ENCODE data around the gene GP9. TPM values are rescaled to one million over a fixed set of nuclear protein-coding genes. Genes with fewer than 3 reads are reported as not detected.

GP9 gene
- total RNA-seq, 2 experiments from 2014 or later, result not detected

DNA sequence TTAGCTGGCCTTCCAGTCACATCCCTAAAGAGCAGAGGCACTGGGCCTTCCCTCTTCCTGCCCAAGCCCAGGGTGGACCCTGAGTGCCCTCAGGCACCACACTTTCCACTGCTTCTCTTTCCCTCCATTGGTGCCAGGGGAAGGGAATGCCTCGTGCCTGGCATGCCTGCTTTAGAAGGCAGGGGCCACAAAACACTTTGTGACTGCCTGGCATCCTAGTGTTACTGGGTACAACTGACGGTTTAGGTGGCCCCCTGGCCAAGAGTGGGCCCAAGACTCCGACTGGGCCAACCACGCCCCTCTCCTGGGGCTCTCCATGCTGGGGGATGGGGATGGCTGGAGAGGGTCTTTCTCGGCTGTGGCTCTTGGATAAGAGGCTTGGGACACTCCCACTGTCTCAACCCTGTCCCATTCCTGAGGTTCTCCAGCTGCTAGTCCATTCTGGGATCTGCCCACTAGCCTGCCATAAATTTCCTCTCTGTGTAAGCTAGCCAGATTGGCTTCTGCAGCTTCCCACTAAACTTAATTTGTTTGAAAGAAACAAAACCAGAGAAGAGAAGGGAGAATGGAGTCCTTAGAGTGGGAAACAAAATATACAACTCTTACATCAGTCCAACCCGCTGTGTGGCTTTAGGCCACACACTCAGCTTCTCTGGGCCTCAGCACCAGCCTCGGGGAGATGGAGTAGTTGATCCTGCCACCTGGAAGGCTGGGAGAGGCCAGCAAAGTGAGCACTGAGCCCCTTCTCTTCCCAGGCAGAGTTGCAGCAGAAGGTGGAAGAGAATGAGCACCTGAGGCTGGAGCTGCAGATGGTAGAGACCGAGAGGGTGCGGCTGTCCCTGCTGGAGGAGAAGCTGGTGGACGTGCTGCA is 24.1 kb upstream of the GP9 start:
- H2AFZ ChIP-seq (ENCODE audit: low read length), result no peak overlapping the region
- H3K4me1 ChIP-seq (ENCODE audit: insufficient read depth, low read length, poor library complexity, severe bottlenecking), result no peaks in the 10 kb centered on the region
- H3K27ac ChIP-seq (ENCODE audit: low read depth, low read length, poor library complexity, severe bottlenecking), result no peak overlapping the region
- no peak overlapping the region for H3K4me3 ChIP-seq (ENCODE audit: low read depth, low read length, poor library complexity, severe bottlenecking)
- BruUV-seq (replicated peaks), result no TSS peak
- intact Hi-C loops (cut with micrococcal nuclease; ENCODE audit: unreplicated experiment), result no loop called here
- H3K9me2 ChIP-seq (ENCODE audit: insufficient read depth, low read length), result no peaks in the 10 kb centered on the region
- no peaks in the 10 kb centered on the region for H3K9me3 ChIP-seq (ENCODE audit: low read length)
- no peak for DNase-seq (ENCODE audit: low spot score)
- no peaks in the 10 kb centered on the region for H3K79me2 ChIP-seq (ENCODE audit: insufficient read depth, low read depth, low read length)
- no peak overlapping the region for H3K4me2 ChIP-seq (ENCODE audit: low read length)
- no peak for TF ChIP-seq EZH2phosphoT487 (IDR thresholded peaks at IDR 0.05; ENCODE audit: borderline replicate concordance, low read depth, low read length)
- TF ChIP-seq, protein P1, sequence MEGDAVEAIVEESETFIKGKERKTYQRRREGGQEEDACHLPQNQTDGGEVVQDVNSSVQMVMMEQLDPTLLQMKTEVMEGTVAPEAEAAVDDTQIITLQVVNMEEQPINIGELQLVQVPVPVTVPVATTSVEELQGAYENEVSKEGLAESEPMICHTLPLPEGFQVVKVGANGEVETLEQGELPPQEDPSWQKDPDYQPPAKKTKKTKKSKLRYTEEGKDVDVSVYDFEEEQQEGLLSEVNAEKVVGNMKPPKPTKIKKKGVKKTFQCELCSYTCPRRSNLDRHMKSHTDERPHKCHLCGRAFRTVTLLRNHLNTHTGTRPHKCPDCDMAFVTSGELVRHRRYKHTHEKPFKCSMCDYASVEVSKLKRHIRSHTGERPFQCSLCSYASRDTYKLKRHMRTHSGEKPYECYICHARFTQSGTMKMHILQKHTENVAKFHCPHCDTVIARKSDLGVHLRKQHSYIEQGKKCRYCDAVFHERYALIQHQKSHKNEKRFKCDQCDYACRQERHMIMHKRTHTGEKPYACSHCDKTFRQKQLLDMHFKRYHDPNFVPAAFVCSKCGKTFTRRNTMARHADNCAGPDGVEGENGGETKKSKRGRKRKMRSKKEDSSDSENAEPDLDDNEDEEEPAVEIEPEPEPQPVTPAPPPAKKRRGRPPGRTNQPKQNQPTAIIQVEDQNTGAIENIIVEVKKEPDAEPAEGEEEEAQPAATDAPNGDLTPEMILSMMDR (conservative IDR thresholded peaks at IDR 0.05; ENCODE audit: low read length), result no peak
- H3K36me3 ChIP-seq (ENCODE audit: insufficient read depth, low read length), result no peaks in the 10 kb centered on the region
- H4K20me1 ChIP-seq (ENCODE audit: insufficient read depth, low read length), result no peaks in the 10 kb centered on the region
- ChIA-PET POLR2A (no interaction called here), CTCF (ENCODE audit: unreplicated experiment) (no interaction called here)

DNA sequence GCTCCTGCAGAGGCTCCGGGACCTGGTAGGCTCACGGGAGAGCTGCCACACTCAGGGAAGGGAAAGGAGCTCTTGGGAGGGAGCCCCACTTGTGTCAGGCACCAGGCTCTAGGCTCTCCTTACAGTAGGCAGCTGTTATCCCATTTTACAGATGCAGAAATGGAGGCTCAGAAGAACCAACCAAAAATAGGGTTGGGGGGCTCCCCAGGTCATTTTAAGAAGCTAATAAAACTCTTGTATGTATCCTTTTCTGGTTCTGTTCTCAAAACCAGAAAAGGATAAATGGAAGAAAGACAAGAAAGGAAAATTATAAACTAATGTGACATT is 23.5 kb upstream of the GP9 start:
- intact Hi-C loops (cut with micrococcal nuclease; ENCODE audit: unreplicated experiment), result no loop called here
- TF ChIP-seq EZH2phosphoT487 (IDR thresholded peaks at IDR 0.05; ENCODE audit: borderline replicate concordance, low read depth, low read length), result no peak
- TF ChIP-seq, protein P1 (conservative IDR thresholded peaks at IDR 0.05; ENCODE audit: low read length), result no peak
- no peak overlapping the region for H3K4me3 ChIP-seq (ENCODE audit: low read depth, low read length, poor library complexity, severe bottlenecking)
- H2AFZ ChIP-seq (ENCODE audit: low read length), result no peak overlapping the region
- H3K79me2 ChIP-seq (ENCODE audit: insufficient read depth, low read depth, low read length), result no peaks in the 10 kb centered on the region
- H3K4me2 ChIP-seq (ENCODE audit: low read length), result no peak overlapping the region
- H3K27ac ChIP-seq (ENCODE audit: low read depth, low read length, poor library complexity, severe bottlenecking), result no peak overlapping the region
- no peaks in the 10 kb centered on the region for H3K9me2 ChIP-seq (ENCODE audit: insufficient read depth, low read length)
- CTCF ChIA-PET (ENCODE audit: unreplicated experiment), result no interaction called here
- H4K20me1 ChIP-seq (ENCODE audit: insufficient read depth, low read length), result no peaks in the 10 kb centered on the region
- POLR2A ChIA-PET, result interaction anchor here (0.9 to 1.1 kb wide), 2 partner anchors 11 to 76 kb away, joined by 4 to 5 read pairs; no protein-coding TSS in a partner anchor
- H3K4me1 ChIP-seq (ENCODE audit: insufficient read depth, low read length, poor library complexity, severe bottlenecking), result no peaks in the 10 kb centered on the region
- no peaks in the 10 kb centered on the region for H3K36me3 ChIP-seq (ENCODE audit: insufficient read depth, low read length)
- no peak for DNase-seq (ENCODE audit: low spot score)
- H3K9me3 ChIP-seq (ENCODE audit: low read length), result no peaks in the 10 kb centered on the region
- BruUV-seq (replicated peaks), result no TSS peak
